ENCODE results near the gene PGGHG. TPM values are rescaled to one million over a fixed set of nuclear protein-coding genes. Genes with fewer than 3 reads are reported as not detected.

The PGGHG gene
- total RNA-seq, 2 experiments from 2014 or later: 670 to 671 TPM

- CTCF ChIA-PET: interaction anchor here (1.1 to 3.5 kb wide), 2 partner anchors 53 to 110 kb away, joined by 3 to 31 read pairs; partner anchors contain the start of gene IFITM2
- no peak for TF ChIP-seq CTCF (IDR thresholded peaks at IDR 0.05)
- Mint-ChIP-seq H3K27ac (no peak overlapping the region), H3K9me3 (no peaks in the 10 kb centered on the region), H3K4me1 (ENCODE audit: low read depth) (peaks cover 13% of the 10 kb centered on the region), H3K4me3 (no peak overlapping the region), H3K36me3 (ENCODE audit: low read depth) (peaks cover 58% of the 10 kb centered on the region), H3K27me3 (no peaks in the 10 kb centered on the region)
- Histone ChIP-seq H3K36me3 (ENCODE audit: insufficient read depth, low read length) (peaks cover 51% of the 10 kb centered on the region), H3K9me3 (ENCODE audit: control insufficient read depth in 1 of 2, insufficient read depth in 1 of 2, low read length in 2 of 2) (no peaks in the 10 kb centered on the region), H3K4me1 (ENCODE audit: insufficient read depth, low read length) (peaks cover 6% of the 10 kb centered on the region), H3K27me3 (ENCODE audit: control insufficient read depth in 1 of 2, insufficient read depth in 2 of 2, low read length in 2 of 2) (no peaks in the 10 kb centered on the region), H3K4me3 (ENCODE audit: low read length) (no peak overlapping the region), H3K27ac (ENCODE audit: low read depth in 1 of 2, low read length in 2 of 2) (no peak overlapping the region)
- intact Hi-C loops (cut with DNase I, micrococcal nuclease): loop anchor here (2.0 to 5.0 kb wide), 6 partner anchors 25 to 199 kb away; partner anchors contain the start of genes BET1L (in 1 of the 2), NLRP6 (in 1 of the 2), PGGHG (in 1 of the 2) and PTDSS2 (in 1 of the 2)
- ATAC-seq (ENCODE audit: poor library complexity) (no peak), DNase-seq (no peak)
- POLR2A ChIA-PET: interaction anchor here (3.3 kb wide), 1 partner anchor 27 kb away, joined by 31 read pairs; the partner anchor contains the start of gene NLRP6
These were observed 35.6 kb upstream of the PGGHG start for GRCh38 chr11:253160-253885.

GRCh38 chr11:253886-254270 lies 35.0 kb upstream of the PGGHG start:
- Histone ChIP-seq H3K4me3 (ENCODE audit: low read length) (no peak overlapping the region), H3K27ac (ENCODE audit: low read depth in 1 of 2, low read length in 2 of 2) (no peak overlapping the region), H3K9me3 (ENCODE audit: control insufficient read depth in 1 of 2, insufficient read depth in 1 of 2, low read length in 2 of 2) (no peaks in the 10 kb centered on the region), H3K27me3 (ENCODE audit: control insufficient read depth in 1 of 2, insufficient read depth in 2 of 2, low read length in 2 of 2) (no peaks in the 10 kb centered on the region), H3K4me1 (ENCODE audit: insufficient read depth, low read length) (peaks cover 6% of the 10 kb centered on the region), H3K36me3 (ENCODE audit: insufficient read depth, low read length) (peaks cover 45% of the 10 kb centered on the region)
- Mint-ChIP-seq H3K4me3 (no peak overlapping the region), H3K27me3 (no peaks in the 10 kb centered on the region), H3K36me3 (ENCODE audit: low read depth) (peaks cover 52% of the 10 kb centered on the region), H3K4me1 (ENCODE audit: low read depth) (peaks cover 13% of the 10 kb centered on the region), H3K27ac (peak overlapping the region; percentile 67), H3K9me3 (no peaks in the 10 kb centered on the region)
- ChIA-PET CTCF (interaction anchor here (1.1 to 1.2 kb wide), 2 partner anchors 52 to 110 kb away, joined by 3 to 4 read pairs; no protein-coding TSS in a partner anchor), POLR2A (interaction anchor here (1.1 kb wide), 1 partner anchor 14 kb away, joined by 4 read pairs; no protein-coding TSS in a partner anchor)
- ATAC-seq (ENCODE audit: poor library complexity) (no peak), DNase-seq (no peak)
- intact Hi-C loops (cut with DNase I, micrococcal nuclease): loop anchor here (2.0 to 5.0 kb wide), 6 partner anchors 25 to 198 kb away; partner anchors contain the start of genes BET1L (in 1 of the 2), NLRP6 (in 1 of the 2), PGGHG (in 1 of the 2) and PTDSS2 (in 1 of the 2)
- TF ChIP-seq CTCF (IDR thresholded peaks at IDR 0.05): no peak

- CTCF ChIA-PET: interaction anchor here (1.2 kb wide), 1 partner anchor 50 kb away, joined by 4 read pairs; no protein-coding TSS in a partner anchor
- POLR2A ChIA-PET: interaction anchor here (0.9 to 1.1 kb wide), 3 partner anchors 12 to 53 kb away, joined by 3 to 4 read pairs (median 3); partner anchors contain the start of genes IFITM2 and PSMD13
These were observed 33.8 kb upstream of the PGGHG start for GRCh38 chr11:255176-255575.

More at GRCh38 chr11:255176-255575, 33.8 kb upstream of the PGGHG start:
- no peak for TF ChIP-seq CTCF (IDR thresholded peaks at IDR 0.05)
- Mint-ChIP-seq H3K36me3 (ENCODE audit: low read depth) (peaks cover 40% of the 10 kb centered on the region), H3K4me1 (ENCODE audit: low read depth) (peaks cover 13% of the 10 kb centered on the region), H3K4me3 (no peak overlapping the region), H3K9me3 (no peaks in the 10 kb centered on the region), H3K27me3 (no peaks in the 10 kb centered on the region), H3K27ac (no peak overlapping the region)
- H3K36me3 ChIP-seq (ENCODE audit: insufficient read depth, low read length): peaks cover 33% of the 10 kb centered on the region
- H3K27ac ChIP-seq (ENCODE audit: low read depth in 1 of 2, low read length in 2 of 2): no peak overlapping the region
- no peak for ATAC-seq (ENCODE audit: poor library complexity)
- intact Hi-C loops (cut with DNase I, micrococcal nuclease): no loop called here
- H3K27me3 ChIP-seq (ENCODE audit: control insufficient read depth in 1 of 2, insufficient read depth in 2 of 2, low read length in 2 of 2): no peaks in the 10 kb centered on the region
- DNase-seq: no peak
- peaks cover 6% of the 10 kb centered on the region for H3K4me1 ChIP-seq (ENCODE audit: insufficient read depth, low read length)
- H3K4me3 ChIP-seq (ENCODE audit: low read length): no peak overlapping the region
- H3K9me3 ChIP-seq (ENCODE audit: control insufficient read depth in 1 of 2, insufficient read depth in 1 of 2, low read length in 2 of 2): no peaks in the 10 kb centered on the region
